ENCODE data around the gene ZNF764. TPM values are rescaled to one million over a fixed set of nuclear protein-coding genes. Genes with fewer than 3 reads are reported as not detected.
"Not testable (repeated sequence)": the region's sequence is repeated elsewhere in the genome, so short reads cannot be mapped to it uniquely, and the experiment has no call there.

Gene ZNF764
- total and polyA plus RNA-seq, 9 of the 15 experiments (the other 6 are each of a cell fraction or from before 2014, with no cell fraction given) = 0.69 to 10.1 (median 4.1) TPM

DNA sequence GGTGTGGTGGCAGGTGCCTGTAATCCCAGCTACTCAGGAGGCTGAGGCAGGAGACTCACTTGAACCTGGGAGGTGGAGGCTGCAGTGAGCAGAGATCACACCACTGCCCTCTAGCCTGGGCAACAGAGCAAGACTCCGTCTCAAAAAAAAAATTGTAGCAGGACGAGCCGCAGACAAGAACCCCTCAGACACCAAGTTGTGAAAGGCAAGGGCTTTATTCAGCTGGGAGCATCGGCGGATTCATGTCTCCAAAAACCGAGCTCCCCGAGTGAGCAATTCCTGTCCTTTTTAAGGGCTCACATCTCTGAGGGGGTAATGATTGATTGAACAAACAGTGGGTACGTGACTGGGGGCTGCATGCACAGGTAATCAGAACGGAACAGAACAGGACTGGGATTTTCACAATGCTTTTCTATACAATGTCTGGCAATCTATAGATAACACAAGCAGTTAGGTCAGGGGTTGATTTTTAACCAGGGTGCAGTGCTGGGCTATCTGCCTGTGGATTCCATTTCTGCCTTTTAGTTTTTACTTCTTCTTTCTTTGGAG, 17.2 kb downstream of the ZNF764 start (continued):
- TF ChIP-seq, protein P1, sequence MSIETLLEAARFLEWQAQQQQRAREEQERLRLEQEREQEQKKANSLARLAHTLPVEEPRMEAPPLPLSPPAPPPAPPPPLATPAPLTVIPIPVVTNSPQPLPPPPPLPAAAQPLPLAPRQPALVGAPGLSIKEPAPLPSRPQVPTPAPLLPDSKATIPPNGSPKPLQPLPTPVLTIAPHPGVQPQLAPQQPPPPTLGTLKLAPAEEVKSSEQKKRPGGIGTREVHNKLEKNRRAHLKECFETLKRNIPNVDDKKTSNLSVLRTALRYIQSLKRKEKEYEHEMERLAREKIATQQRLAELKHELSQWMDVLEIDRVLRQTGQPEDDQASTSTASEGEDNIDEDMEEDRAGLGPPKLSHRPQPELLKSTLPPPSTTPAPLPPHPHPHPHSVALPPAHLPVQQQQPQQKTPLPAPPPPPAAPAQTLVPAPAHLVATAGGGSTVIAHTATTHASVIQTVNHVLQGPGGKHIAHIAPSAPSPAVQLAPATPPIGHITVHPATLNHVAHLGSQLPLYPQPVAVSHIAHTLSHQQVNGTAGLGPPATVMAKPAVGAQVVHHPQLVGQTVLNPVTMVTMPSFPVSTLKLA (conservative IDR thresholded peaks at IDR 0.05) = peak in 1 of 2 experiments; percentile 32; a peak in 1 of 4 replicates
- TF ChIP-seq CCNT2 (IDR thresholded peaks at IDR 0.05; ENCODE audit: borderline replicate concordance, extremely low read depth, insufficient read length, low read depth, low read length) (peak; percentile 40), EP300 (IDR thresholded peaks at IDR 0.05; ENCODE audit: low read length) (peak; percentile 71), RCOR1 (IDR thresholded peaks at IDR 0.05; ENCODE audit: borderline replicate concordance in 1 of 2, low read depth in 2 of 2, low read length in 2 of 2) (peak; percentile 75 to 88), BHLHE40 (IDR thresholded peaks at IDR 0.05; ENCODE audit: low read length) (peak; percentile 59; the same call in 1 of the 2 replicates), BCOR (IDR thresholded peaks at IDR 0.05) (peak; percentile 58), HDAC1 (IDR thresholded peaks at IDR 0.05) (peak in 1 of 2 experiments; percentile 92; a peak in 2 of 4 replicates), GATA2 (CRISPR knock-in tag; IDR thresholded peaks at IDR 0.05) (peak; percentile 71), ARNT (IDR thresholded peaks at IDR 0.05) (peak; percentile 82 to 86; a peak in 3 of 4 replicates), TAL1 (IDR thresholded peaks at IDR 0.05) (peak; percentile 84)

DNA sequence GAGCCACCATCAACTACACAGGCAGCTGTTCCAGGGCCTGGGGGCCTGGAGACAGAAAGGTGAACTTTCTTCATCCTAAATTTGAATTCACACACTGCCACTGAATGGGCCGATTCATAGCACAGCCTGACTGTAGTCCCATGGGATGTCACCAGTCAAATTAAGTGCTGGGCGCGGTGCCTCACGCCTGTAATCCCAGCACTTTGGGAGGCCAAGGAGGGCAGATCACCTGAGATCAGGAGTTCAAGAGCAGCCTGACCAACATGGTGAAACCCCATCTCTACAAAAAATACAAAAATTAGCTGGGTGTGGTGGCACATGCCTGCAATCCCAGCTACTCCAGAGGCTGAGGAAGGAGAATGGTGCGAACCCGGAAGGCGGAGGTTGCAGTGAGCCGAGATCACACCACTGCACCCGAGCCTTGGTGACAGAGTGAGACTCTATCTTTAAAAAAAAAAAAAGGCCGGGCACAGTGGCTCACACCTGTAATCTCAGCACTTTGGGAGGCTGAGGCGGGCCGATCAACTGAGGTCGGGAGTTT, 18.1 kb downstream of the ZNF764 start:
- POLR2A ChIA-PET = interaction anchor here (0.9 to 3.5 kb wide), 4 partner anchors 11 to 119 kb away, joined by 3 to 20 read pairs (median 3); partner anchors contain the start of gene ZNF764
- Histone ChIP-seq H3K4me1 (replicated peaks in 1 of 2; ENCODE audit: control insufficient read depth in 2 of 2, insufficient read depth in 2 of 2, low read length in 2 of 2) (peaks cover 32 to 33% of the 10 kb centered on the region in 2 experiments; a peak in 4 of 5 replicates), H3K79me2 (ENCODE audit: control insufficient read depth, insufficient read depth, low read length) (peaks cover 20% of the 10 kb centered on the region), H3K9ac (ENCODE audit: insufficient read depth in 1 of 2, low read depth in 2 of 2, low read length in 2 of 2) (peak overlapping the region in 1 of 2 experiments; percentile 66; a peak in 1 of 4 replicates)
- BruUV-seq (replicated peaks); H3K27ac ChIP-seq (ENCODE audit: extremely low read depth, low read depth, low read length); DNase-seq (ENCODE audit: extremely low read depth in 1 of 4, low spot score in 3 of 4); H3K9me1 ChIP-seq (ENCODE audit: control insufficient read depth, insufficient read depth, low read length); in situ Hi-C loops (cut with MboI); H4K20me1 ChIP-seq (replicated peaks; ENCODE audit: control insufficient read depth, insufficient read depth, low read length); H3K4me3 ChIP-seq; H2AFZ ChIP-seq (ENCODE audit: low read depth, low read length); H3K9me3 ChIP-seq (replicated peaks; ENCODE audit: control insufficient read depth, insufficient read depth, low read depth, low read length); ATAC-seq; FAIRE-seq; H3K4me2 ChIP-seq (ENCODE audit: insufficient read depth, low read length); CTCF ChIA-PET (ENCODE audit: low intra/inter-chr PET ratio); H3K36me3 ChIP-seq (ENCODE audit: control insufficient read depth, insufficient read depth, low read length); H3K27me3 ChIP-seq (ENCODE audit: control insufficient read depth in 2 of 2, insufficient read depth in 2 of 2, low read length in 2 of 2): not testable (repeated sequence)
- intact Hi-C loops (cut with micrococcal nuclease) = loop anchor here (10.0 kb wide), 1 partner anchor 155 kb away; the partner anchor contains the start of gene SRCAP
- WGBS (ENCODE audit: insufficient coverage, low coverage, missing lambda C conversion rate) = 91% methylated on average over 11 of the region's 13 CpGs

Data from K562 (cell line).